ENCODE results near the gene EPAS1. TPM values are rescaled to one million over a fixed set of nuclear protein-coding genes. Genes with fewer than 3 reads are reported as not detected.

EPAS1 gene
- total RNA-seq, 4 donors from 2014 or later, result 124 to 563 (median 182) TPM

DNA sequence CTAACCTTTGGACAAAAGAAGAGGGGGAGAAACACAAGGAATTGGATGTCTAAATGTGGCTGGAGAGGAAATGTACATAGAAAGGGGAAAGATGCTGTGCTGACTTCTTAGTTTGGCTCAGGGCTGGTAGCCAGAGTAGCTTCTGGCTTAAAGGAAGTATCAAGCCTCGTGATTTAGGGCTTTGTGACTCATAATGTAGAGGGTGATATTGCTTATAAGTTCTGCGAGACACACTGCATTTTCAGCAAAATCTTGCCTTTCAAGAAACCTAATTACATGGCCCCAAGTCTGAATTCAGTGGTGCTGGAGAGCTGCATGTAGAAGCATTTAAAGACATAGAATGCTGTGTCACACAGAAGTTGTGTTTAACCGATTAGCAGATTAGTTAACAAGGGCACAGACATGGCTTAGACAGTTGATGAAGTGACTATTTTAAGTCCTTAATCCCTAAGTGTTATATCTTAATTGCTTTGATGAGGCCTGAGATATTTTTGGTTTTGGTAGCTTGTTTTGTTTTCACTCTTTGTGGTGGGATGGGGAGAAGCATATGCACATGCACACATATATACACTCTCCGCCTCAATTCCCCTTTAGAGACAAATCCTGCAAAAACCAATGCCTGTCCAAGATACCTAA is 66.4 kb downstream of the EPAS1 start:
- no peaks in the 10 kb centered on the region for H3K9me3 ChIP-seq
- H3K36me3 ChIP-seq, result peaks cover 16 to 23% of the 10 kb centered on the region in 2 donors
- peak overlapping the region in 1 of 3 donors; percentile 10 for H3K27ac ChIP-seq
- 86% methylated on average over 4 of the region's 4 CpGs for WGBS, 2 donors
- no peak for DNase-seq
- no peak overlapping the region for H3K4me3 ChIP-seq (replicated peaks in 1 of 3)
- intact Hi-C loops (cut with DNase I), result loop anchor here (10.0 kb wide), 1 partner anchor 349 kb away; no protein-coding TSS in a partner anchor
- no peaks in the 10 kb centered on the region for H3K27me3 ChIP-seq
- peaks cover 0 to 2% of the 10 kb centered on the region in 2 donors for H3K4me1 ChIP-seq
- TF ChIP-seq, protein P1, sequence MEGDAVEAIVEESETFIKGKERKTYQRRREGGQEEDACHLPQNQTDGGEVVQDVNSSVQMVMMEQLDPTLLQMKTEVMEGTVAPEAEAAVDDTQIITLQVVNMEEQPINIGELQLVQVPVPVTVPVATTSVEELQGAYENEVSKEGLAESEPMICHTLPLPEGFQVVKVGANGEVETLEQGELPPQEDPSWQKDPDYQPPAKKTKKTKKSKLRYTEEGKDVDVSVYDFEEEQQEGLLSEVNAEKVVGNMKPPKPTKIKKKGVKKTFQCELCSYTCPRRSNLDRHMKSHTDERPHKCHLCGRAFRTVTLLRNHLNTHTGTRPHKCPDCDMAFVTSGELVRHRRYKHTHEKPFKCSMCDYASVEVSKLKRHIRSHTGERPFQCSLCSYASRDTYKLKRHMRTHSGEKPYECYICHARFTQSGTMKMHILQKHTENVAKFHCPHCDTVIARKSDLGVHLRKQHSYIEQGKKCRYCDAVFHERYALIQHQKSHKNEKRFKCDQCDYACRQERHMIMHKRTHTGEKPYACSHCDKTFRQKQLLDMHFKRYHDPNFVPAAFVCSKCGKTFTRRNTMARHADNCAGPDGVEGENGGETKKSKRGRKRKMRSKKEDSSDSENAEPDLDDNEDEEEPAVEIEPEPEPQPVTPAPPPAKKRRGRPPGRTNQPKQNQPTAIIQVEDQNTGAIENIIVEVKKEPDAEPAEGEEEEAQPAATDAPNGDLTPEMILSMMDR (IDR thresholded peaks at IDR 0.05), result no peak
- TF ChIP-seq POLR2A (IDR thresholded peaks at IDR 0.05), result no peak

DNA sequence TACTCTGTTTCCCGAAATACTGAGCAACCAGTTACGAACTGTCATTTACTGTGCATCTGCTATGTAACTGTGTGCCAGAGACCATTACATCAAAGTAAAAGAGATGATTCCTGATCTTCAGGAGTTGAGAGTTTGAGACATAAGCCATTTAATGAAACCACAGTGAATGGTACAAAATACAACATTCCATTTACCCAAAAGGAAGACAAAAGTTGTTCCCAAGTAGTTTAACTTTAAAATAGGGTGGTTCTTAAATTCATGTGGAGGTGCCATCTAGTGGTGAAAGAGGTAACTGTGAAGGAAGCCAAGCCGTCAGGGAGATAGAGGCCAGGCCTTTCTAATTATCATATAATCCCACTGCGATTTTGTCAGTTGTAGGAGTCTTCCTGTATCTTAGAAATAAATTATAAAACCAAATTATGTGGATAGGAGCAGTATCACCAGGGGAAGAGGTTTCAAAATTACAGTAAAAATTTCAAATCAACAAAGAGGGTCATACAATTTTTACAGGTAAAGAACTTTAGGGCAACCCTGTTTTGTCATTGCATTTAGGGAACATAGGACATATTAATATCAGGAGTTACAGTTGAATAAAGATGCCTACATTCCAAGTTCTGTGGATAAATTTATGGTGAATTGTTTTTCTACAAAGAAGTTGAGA is 67.7 kb downstream of the EPAS1 start:
- Histone ChIP-seq H3K9me3 (no peaks in the 10 kb centered on the region), H3K4me1 (peaks cover 0 to 2% of the 10 kb centered on the region in 2 donors), H3K36me3 (peaks cover 19 to 31% of the 10 kb centered on the region in 2 donors), H3K4me3 (replicated peaks in 1 of 3) (no peak overlapping the region), H3K27ac (no peak overlapping the region), H3K27me3 (no peaks in the 10 kb centered on the region)
- peak; percentile 27 to 32 for DNase-seq
- WGBS, 2 donors, result 63 to 78% methylated on average over 4 of the region's 4 CpGs
- TF ChIP-seq, protein P1 (IDR thresholded peaks at IDR 0.05), result peak; percentile 45 to 80 (median 76)
- no peak for TF ChIP-seq POLR2A (IDR thresholded peaks at IDR 0.05)
- intact Hi-C loops (cut with DNase I), result loop anchor here (5.0 to 10.0 kb wide), 3 partner anchors 68 to 350 kb away; partner anchors contain the start of gene EPAS1

DNA sequence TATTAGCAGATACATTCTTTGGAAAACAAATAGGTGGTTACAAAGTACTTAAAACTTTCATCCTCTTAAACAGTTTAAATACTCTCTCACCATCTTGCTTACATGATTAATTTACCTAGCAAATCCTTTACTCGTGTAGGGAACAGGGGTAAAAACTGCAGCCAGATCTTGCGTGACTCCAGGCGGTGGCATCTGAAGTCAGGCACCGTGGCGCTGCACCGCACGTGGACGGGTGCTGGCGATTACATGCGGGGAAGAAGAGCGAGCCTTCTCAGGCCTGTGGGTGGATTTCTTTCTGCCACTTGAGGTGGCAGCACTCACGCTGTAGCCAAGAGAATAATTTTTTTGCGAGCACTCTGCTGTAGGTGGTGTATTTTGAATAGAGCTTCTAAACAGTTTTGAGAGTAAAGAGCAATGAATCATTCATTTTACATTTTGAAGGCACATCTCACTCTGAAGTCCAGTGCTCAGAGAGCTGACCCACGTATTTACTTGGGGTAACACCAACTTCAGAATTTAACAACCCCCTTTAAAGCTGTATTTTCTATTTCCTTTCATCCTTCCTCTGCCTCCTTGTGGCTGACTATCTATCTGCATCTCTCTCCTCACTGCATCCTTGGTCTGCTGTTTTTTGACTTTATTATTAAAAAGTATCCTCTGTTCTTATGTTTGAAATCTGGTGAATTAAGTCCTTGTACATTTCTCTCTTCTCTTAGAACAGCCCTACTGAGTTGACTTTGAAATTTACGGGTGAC is 68.9 kb downstream of the EPAS1 start:
- Histone ChIP-seq H3K9me3 (no peaks in the 10 kb centered on the region), H3K4me3 (replicated peaks in 1 of 3) (no peak overlapping the region), H3K4me1 (peaks cover 0 to 2% of the 10 kb centered on the region in 2 donors), H3K27me3 (no peaks in the 10 kb centered on the region), H3K27ac (no peak overlapping the region), H3K36me3 (peaks cover 23 to 32% of the 10 kb centered on the region in 2 donors)
- WGBS, 2 donors, result 45 to 82% methylated on average over 15 of the region's 15 CpGs
- TF ChIP-seq POLR2A (IDR thresholded peaks at IDR 0.05), result no peak
- TF ChIP-seq, protein P1 (IDR thresholded peaks at IDR 0.05), result peak in 3 of 6 experiments; percentile 36 to 52 (median 37)
- DNase-seq, result peak; percentile 27 to 45
- intact Hi-C loops (cut with DNase I), result loop anchor here (5.0 to 10.0 kb wide), 3 partner anchors 69 to 351 kb away; partner anchors contain the start of gene EPAS1

DNA sequence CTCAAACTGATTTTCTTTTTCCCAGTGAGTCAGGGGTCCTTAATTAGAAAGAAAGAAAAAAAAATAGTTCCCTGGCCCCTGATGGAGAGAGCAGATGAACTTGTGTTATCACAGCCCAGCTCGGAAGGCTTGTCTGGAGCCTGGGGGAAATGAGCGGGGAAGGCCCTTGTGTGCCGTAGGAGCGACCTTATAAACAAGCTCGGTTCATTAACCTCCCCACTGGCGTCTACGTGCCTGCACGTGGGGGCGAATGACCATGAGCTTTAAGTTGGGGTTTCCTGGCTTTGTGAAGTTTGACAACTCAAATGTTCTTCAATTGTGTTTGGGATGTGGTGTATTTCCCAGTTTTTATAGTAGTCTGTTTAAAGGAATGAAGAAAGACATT is 69.5 kb downstream of the EPAS1 start:
- DNase-seq, result no peak
- H3K27me3 ChIP-seq, result no peaks in the 10 kb centered on the region
- intact Hi-C loops (cut with DNase I), result loop anchor here (5.0 to 10.0 kb wide), 3 partner anchors 69 to 352 kb away; partner anchors contain the start of gene EPAS1
- no peak overlapping the region for H3K4me3 ChIP-seq (replicated peaks in 1 of 3)
- TF ChIP-seq, protein P1 (IDR thresholded peaks at IDR 0.05), result no peak
- TF ChIP-seq POLR2A (IDR thresholded peaks at IDR 0.05), result no peak
- H3K4me1 ChIP-seq, result peaks cover 0 to 2% of the 10 kb centered on the region in 2 donors
- no peak overlapping the region for H3K27ac ChIP-seq
- peaks cover 24 to 32% of the 10 kb centered on the region in 2 donors for H3K36me3 ChIP-seq
- H3K9me3 ChIP-seq, result no peaks in the 10 kb centered on the region
- 79 to 84% methylated on average over 9 of the region's 9 CpGs for WGBS, 2 donors

Measured in thyroid gland (tissue), 4 donors.